GM12878 (cell line): ENCODE data around the gene KIF5C. TPM values are rescaled to one million over a fixed set of nuclear protein-coding genes. Genes with fewer than 3 reads are reported as not detected.

Experiments used
- ATAC-seq: fragments of 200-7000 bp; cut with Tn5 transposase; 3 replicates; pipeline ENCODE4 v1.9.1; 2020; ENCODE audit warnings: mild to moderate bottlenecking, moderate library complexity
- BruUV-seq: library from RNA; stranded (reverse); fragments of 400-500 nt; replicated peaks from 2 replicates; lab custom pipeline; 2021; lab: Mats Ljungman, UMichigan
- CTCF ChIA-PET: fragments of 300-600 bp; sonication (Branson Sonifier 250); formaldehyde crosslinking; extraction: SDS; loops from one replicate; lab custom pipeline; 2021; ENCODE audit warnings: inconsistent platforms; lab: Yijun Ruan, JAX
- POLR2A ChIA-PET: fragments of 350-600 bp; formaldehyde crosslinking; extraction: SDS; loops from one replicate; lab custom pipeline; 2021; ENCODE audit warnings: inconsistent platforms; lab: Charles Lee
- RAD21 ChIA-PET: fragments of 300-600 bp; sonication (Branson Sonifier 250); formaldehyde crosslinking; loops from one replicate; lab custom pipeline; 2023; ENCODE audit warnings: antibody characterized with exemption; ENCODE audit not compliant: unreplicated experiment; lab: Charles Lee
- SMC1A ChIA-PET: fragments of 300-600 bp; sonication (Branson Sonifier 250); formaldehyde crosslinking; loops from one replicate; lab custom pipeline; 2023; ENCODE audit not compliant: unreplicated experiment, uncharacterized antibody; lab: Charles Lee
- DNase-seq: peaks from one replicate; pipeline ENCODE4 v3.0.0-alpha.2; 2011; ENCODE audit warnings: low read depth, low spot score
- FAIRE-seq: peaks from 3 replicates; lab custom pipeline; 2011; peaks lifted over from hg19 to GRCh38; lab: Jason Lieb, UNC
- H2AFZ ChIP-seq: 2 replicates; pipeline ENCODE4 v1.6.0; 2011; ENCODE audit warnings: low read depth, low read length, control low read depth; ENCODE audit not compliant: control insufficient read depth
- H3K27ac ChIP-seq: 2 replicates; pipeline ENCODE4 v1.5.1; 2011; ENCODE audit warnings: control low read depth; ENCODE audit not compliant: control insufficient read depth, insufficient read depth
- H3K27me3 ChIP-seq, 2 experiments: replicated peaks in 1 of 2; 2 replicates each; pipeline versions ENCODE4 v1.6.0 to v1.6.1; 2011; ENCODE audit warnings: low read length in 1 of 2; ENCODE audit not compliant: control insufficient read depth in 2 of 2, insufficient read depth in 2 of 2
- H3K36me3 ChIP-seq, 2 experiments: 2 replicates each; pipeline ENCODE4 v1.5.1; 2011; ENCODE audit warnings: low read length in 1 of 2; ENCODE audit not compliant: control insufficient read depth in 2 of 2, insufficient read depth in 2 of 2
- H3K4me1 ChIP-seq: 2 replicates; pipeline ENCODE4 v1.6.1; 2011; ENCODE audit warnings: mild to moderate bottlenecking, low read length, moderate library complexity, mixed read lengths; ENCODE audit not compliant: control insufficient read depth, insufficient read depth
- H3K4me2 ChIP-seq: 2 replicates; pipeline ENCODE4 v1.6.0; 2011; ENCODE audit warnings: control low read depth; ENCODE audit not compliant: control insufficient read depth, insufficient read depth
- H3K4me3 ChIP-seq: fragments of 200-600 bp; sonication (generic); 2 replicates; pipeline ENCODE4 v1.5.1; 2016
- H3K79me2 ChIP-seq: 2 replicates; pipeline ENCODE4 v1.6.0; 2011; ENCODE audit warnings: low read length; ENCODE audit not compliant: control insufficient read depth, insufficient read depth
- H3K9ac ChIP-seq: 2 replicates; pipeline ENCODE4 v1.8.0; 2011; ENCODE audit warnings: low read length, control low read depth, mixed read lengths; ENCODE audit not compliant: control insufficient read depth, insufficient read depth
- H3K9me3 ChIP-seq: replicated peaks from 3 replicates; pipeline ENCODE4 v1.5.1; 2011; ENCODE audit warnings: mild to moderate bottlenecking, low read length; ENCODE audit not compliant: control insufficient read depth, insufficient read depth
- H4K20me1 ChIP-seq: 2 replicates; pipeline ENCODE4 v1.6.0; 2011; ENCODE audit not compliant: control insufficient read depth, insufficient read depth
- ASH2L ChIP-seq: fragments of 300-600, 200-600 bp; sonication (generic); IDR thresholded peaks from 2 replicates; pipeline ENCODE4 v1.6.1; 2017; ENCODE audit warnings: low read depth, mild to moderate bottlenecking, borderline replicate concordance
- BHLHE40 ChIP-seq, 2 experiments: fragments of 450-650 bp in 1 of 2; IDR thresholded peaks; 2 replicates each; pipeline ENCODE4 v1.6.1; 2011 to 2017; ENCODE audit warnings: low read depth in 2 of 2, borderline replicate concordance in 1 of 2, improper control_type of control experiment in 1 of 2, low read length in 1 of 2, mild to moderate bottlenecking in 1 of 2
- CREM ChIP-seq: IDR thresholded peaks from 2 replicates; pipeline ENCODE4 v1.6.1; 2014; ENCODE audit warnings: antibody characterized with exemption, low read depth
- E2F8 ChIP-seq: fragments of 450-650 bp; IDR thresholded peaks from 2 replicates; pipeline ENCODE4 v1.6.1; 2018; ENCODE audit warnings: mild to moderate bottlenecking, low read depth, moderate library complexity; ENCODE audit not compliant: partially characterized antibody
- IRF3 ChIP-seq: fragments of 450-650 bp; IDR thresholded peaks from 2 replicates; pipeline ENCODE4 v1.6.1; 2014; ENCODE audit warnings: mild to moderate bottlenecking
- MTA2 ChIP-seq: fragments of 450-650 bp; IDR thresholded peaks from 2 replicates; pipeline ENCODE4 v1.6.1; 2016; ENCODE audit warnings: low read depth, mild to moderate bottlenecking, moderate library complexity
- RBBP5 ChIP-seq: fragments of 200-600 bp; sonication (generic); conservative IDR thresholded peaks from 2 replicates; pipeline ENCODE4 v1.6.1; 2016
- SUPT20H ChIP-seq: IDR thresholded peaks from 2 replicates; pipeline ENCODE4 v1.6.1; 2011; ENCODE audit warnings: low read depth, mild to moderate bottlenecking, low read length, moderate library complexity, borderline replicate concordance; ENCODE audit not compliant: control insufficient read depth
- USF1 ChIP-seq: IDR thresholded peaks from 2 replicates; pipeline ENCODE4 v1.6.1; 2011; ENCODE audit warnings: borderline replicate concordance, low read depth, mild to moderate bottlenecking, moderate library complexity, mixed read lengths, low read length; ENCODE audit not compliant: insufficient read depth; ENCODE audit errors: extremely low read length
- ZBTB11 ChIP-seq: fragments of 450-650 bp; formaldehyde crosslinking; IDR thresholded peaks from 2 replicates; pipeline ENCODE4 v1.5.0; 2022; ENCODE audit warnings: mild to moderate bottlenecking, missing genetic modification characterization
- WGBS: methylation state at CpG from one replicate; pipeline ENCODE4 v1.1.6; 2016; ENCODE audit warnings: low lambda C conversion rate; ENCODE audit not compliant: insufficient replicate concordance, insufficient coverage; ENCODE audit errors: missing lambda C conversion rate; 5-methylcytosine and 5-hydroxymethylcytosine counted together
- in situ Hi-C: fragments of 300-500 bp; cut with MboI; formaldehyde crosslinking; loops from 9 replicates; pipeline ENCODE4 v1.14.3; 2018; ENCODE audit warnings: mixed read lengths
- intact Hi-C: fragments of 100-400 bp; cut with micrococcal nuclease; formaldehyde crosslinking; loops from one replicate; pipeline ENCODE4 v1.14.2; 2022; ENCODE audit not compliant: unreplicated experiment
- polyA plus RNA-seq, 11 experiments: library from polyadenylated mRNA; depleted of rRNA in 4 of 11; unstranded in 6 of 11; stranded (reverse) in 5 of 11; fragments of >200 nt; fragmentation: Nextera tagmentation in 4 of 11; fragmentation: Illumina TruSeq in 1 of 11; extraction: Ambion mirVana in 4 of 11; extraction: Trizol in 1 of 11; gene quantifications; 1 replicate in 1 of 11; 2 replicates in 10 of 11; pipeline versions ENCODE4 v1.2.1 to v1.2.3, GENCODE V29; 2011 to 2016; ENCODE audit warnings: inconsistent platforms in 2 of 11, missing spikeins in 2 of 11, low read depth in 1 of 11
- total RNA-seq, 4 experiments: library from RNA; depleted of rRNA in 3 of 4; stranded (reverse); fragments of >200 nt in 3 of 4; fragmentation: Illumina TruSeq in 1 of 4; extraction: Trizol in 1 of 4; gene quantifications; 2 replicates each; pipeline versions ENCODE4 v1.2.1 to v1.2.3, GENCODE V29; 2013 to 2021

KIF5C gene
- total and polyA plus RNA-seq, 10 of the 15 experiments (the other 5 are each of a cell fraction or from before 2014, with no cell fraction given): 0.08 to 0.49 (median 0.24) TPM

- TF ChIP-seq ZBTB11 (CRISPR knock-in tag) (no peak), RBBP5 (no peak), IRF3 (no peak)
Observed at GRCh38 chr2:148963461-148963860, 88.4 kb downstream of the KIF5C start (continued).

GRCh38 chr2:148965623-148966437, 90.8 kb downstream of the KIF5C start:
- peak; percentile 51 for DNase-seq
- Histone ChIP-seq H3K4me2 (no peak overlapping the region; the same call in 1 of the 2 replicates), H3K4me1 (peaks cover 4% of the 10 kb centered on the region; the same call in 1 of the 2 replicates), H3K27me3 (no peaks in the 10 kb centered on the region), H3K27ac (no peak overlapping the region), H4K20me1 (no peaks in the 10 kb centered on the region), H3K79me2 (no peaks in the 10 kb centered on the region), H3K9me3 (no peaks in the 10 kb centered on the region), H3K9ac (no peak overlapping the region), H3K4me3 (no peak overlapping the region), H3K36me3 (no peaks in the 10 kb centered on the region), H2AFZ (no peak overlapping the region; the same call in 1 of the 2 replicates)
- CTCF ChIA-PET: interaction anchor here (0.7 kb wide), 1 partner anchor 39 kb away, joined by 3 read pairs; no protein-coding TSS in a partner anchor
- RAD21 ChIA-PET: interaction anchor here (1.3 kb wide), 1 partner anchor 8 kb away, joined by 4 read pairs; no protein-coding TSS in a partner anchor
- peak; percentile 89 for ATAC-seq
- BruUV-seq: no TSS peak
- intact Hi-C loops: no loop called here
- SMC1A ChIA-PET: interaction anchor here (0.7 to 1.3 kb wide), 2 partner anchors 19 to 24 kb away, joined by 3 read pairs; no protein-coding TSS in a partner anchor
- in situ Hi-C loops: no loop called here
- 42% methylated on average over 12 of the region's 12 CpGs for WGBS
- POLR2A ChIA-PET: interaction anchor here (0.6 kb wide), 1 partner anchor 105 kb away, joined by 4 read pairs; no protein-coding TSS in a partner anchor
- FAIRE-seq: no peak
- TF ChIP-seq MTA2: 0 out of 2 replicates have a peak, but pooled peaks have one; percentile 31
- TF ChIP-seq CREM: no peak
- TF ChIP-seq E2F8: no peak
- TF ChIP-seq BHLHE40 (IDR thresholded peaks at IDR 0.05; ENCODE audit: borderline replicate concordance in 1 of 2, low read depth in 2 of 2, low read length in 1 of 2): peak in 1 of 2 experiments; percentile 58; a peak in 2 of 4 replicates
- TF ChIP-seq SUPT20H: no peak
- TF ChIP-seq USF1: no peak
- no peak for TF ChIP-seq ASH2L
